GM18505 (cell line): Measurements from ENCODE around the gene FAM13A.

ENCODE experiments used
- ATAC-seq: cut with Tn5 transposase; IDR thresholded peaks from one replicate; pipeline ENCODE4 v1.9.1; 2021; ENCODE audit not compliant: unreplicated experiment
- POLR2A ChIP-seq: IDR thresholded peaks from 4 replicates; pipeline ENCODE4 v1.6.1; 2011; ENCODE audit warnings: borderline replicate concordance; ENCODE audit not compliant: insufficient read depth, insufficient read length; ENCODE audit errors: extremely low read depth

Gene FAM13A

DNA sequence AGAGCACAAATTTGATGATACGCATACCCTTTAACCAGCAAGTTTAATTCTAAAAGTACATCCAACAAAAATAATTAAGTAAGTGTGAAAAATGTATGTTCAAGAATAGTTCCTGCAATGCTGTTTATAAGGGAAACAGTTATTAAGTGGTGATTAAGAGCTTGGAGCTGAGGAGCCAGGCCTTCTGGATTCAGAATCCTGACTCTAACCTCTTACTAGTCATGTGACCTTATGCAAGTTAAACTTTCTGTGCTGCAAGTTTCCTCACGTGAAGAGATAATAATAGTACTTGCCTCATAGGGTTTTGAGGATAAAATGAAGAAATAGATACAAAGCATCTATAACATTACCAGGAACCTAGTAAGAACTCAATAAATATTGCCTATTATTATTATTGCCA, 77.7 kb downstream of the FAM13A start:
- no peak for ATAC-seq
- TF ChIP-seq POLR2A, result no peak

DNA sequence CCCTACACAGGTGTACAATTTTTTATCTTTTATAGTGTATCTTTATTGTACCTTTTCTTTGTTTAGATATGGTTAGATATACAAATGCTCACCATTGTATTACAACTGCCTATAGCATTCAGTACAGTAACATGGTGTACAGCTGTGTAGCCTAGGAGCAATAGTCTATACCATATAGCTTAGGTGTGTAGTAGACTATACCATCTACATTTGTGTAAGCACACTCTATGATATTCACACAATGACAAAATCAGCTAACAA, 80.3 kb downstream of the FAM13A start:
- no peak for TF ChIP-seq POLR2A

DNA sequence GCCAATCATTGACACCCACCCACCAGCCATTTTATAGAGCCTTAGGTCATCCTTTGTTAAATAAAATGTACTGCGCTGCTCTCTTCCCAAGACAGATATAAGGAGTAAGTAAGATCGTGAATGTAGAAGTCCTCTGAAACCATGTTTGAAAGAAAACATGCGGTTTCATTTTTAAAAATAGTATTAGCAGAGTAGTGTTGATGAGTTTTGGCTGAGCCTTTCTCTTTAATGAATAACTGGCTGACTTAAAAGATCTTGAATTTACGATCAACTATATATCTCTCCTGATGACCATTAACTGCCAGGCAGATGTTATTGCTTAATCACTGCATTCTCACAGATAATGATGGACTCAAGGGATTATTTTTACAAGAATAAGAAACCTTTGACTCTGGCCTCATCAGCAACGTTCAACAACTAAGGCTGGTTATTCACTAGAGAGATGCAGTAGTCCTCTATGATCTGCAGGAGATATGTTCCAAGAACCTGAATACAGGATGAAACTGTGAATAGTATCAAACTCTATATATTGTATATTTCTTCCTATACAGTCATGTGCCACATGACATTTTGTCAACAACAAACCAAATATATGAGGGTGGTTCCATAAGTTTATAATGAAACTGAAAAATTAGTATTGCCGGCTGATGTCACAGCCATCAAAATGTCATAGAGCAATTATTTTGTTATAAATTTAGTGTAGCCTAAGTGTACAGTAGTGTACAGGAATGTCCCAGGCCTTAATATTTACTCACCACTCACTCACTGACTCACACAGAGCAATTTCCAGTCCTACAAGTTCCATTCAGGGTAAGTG, 80.8 kb downstream of the FAM13A start:
- no peak for TF ChIP-seq POLR2A
- ATAC-seq, result no peak

More for the DNA sequence above, 80.3 kb downstream of the FAM13A start:
- ATAC-seq, result no peak

DNA sequence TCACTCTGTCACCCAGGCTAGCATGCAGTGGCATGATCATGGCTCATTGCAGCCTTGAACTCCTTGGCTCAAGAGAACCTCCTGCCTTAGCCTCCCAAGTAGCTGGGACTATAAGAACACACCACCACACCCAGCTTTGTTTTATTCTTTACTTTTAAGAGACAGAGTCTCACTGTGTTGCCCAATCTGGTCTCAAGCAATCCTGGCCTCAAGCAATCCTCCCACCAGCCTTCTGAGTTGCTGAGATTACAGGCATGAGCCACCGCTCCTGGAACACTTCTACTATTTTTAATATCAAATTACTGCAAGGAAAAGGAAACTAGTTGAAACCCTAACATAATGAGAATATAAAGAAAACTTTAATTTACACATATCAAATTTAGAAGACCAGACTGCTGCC, 85.4 kb downstream of the FAM13A start:
- no peak for TF ChIP-seq POLR2A
- ATAC-seq, result no peak

DNA sequence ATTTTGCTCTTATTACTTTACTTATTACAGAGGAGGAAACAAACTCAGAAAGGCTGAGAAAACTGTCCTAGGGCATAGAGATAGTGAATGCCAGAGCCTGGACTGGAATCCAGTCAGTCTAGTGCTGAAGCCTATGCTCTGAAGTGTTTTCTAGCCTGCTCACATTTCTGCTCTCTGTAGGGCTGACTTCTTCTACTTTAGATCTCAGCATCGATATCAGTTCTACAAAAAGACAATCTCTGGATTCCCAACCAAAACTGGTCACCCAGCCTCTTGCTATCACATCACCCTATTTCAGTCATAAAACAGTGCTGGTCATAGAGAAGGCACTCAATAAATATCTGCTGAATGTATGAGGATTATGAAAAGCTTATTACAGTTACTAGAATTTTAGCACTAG, 87.2 kb downstream of the FAM13A start:
- ATAC-seq, result no peak
- no peak for TF ChIP-seq POLR2A

DNA sequence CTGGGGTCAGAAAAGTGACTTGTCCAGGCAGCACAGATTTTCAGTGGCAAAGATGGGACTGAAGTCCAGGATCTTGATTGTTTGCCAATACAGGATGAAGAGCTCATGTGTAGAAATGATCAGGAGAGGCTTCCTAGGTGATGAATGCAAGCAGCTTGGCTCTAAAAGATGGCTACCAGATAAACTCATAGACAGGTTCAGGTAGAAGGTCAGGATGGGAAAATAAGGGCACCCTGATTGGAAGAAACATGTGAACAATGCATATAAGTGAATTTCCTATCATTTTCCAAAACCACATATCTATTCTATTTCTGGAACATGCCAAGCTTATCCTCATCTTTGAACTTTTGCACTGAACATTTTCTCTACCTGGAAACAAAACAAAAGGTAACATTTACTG, 87.7 kb downstream of the FAM13A start:
- TF ChIP-seq POLR2A, result no peak
- ATAC-seq, result no peak

DNA sequence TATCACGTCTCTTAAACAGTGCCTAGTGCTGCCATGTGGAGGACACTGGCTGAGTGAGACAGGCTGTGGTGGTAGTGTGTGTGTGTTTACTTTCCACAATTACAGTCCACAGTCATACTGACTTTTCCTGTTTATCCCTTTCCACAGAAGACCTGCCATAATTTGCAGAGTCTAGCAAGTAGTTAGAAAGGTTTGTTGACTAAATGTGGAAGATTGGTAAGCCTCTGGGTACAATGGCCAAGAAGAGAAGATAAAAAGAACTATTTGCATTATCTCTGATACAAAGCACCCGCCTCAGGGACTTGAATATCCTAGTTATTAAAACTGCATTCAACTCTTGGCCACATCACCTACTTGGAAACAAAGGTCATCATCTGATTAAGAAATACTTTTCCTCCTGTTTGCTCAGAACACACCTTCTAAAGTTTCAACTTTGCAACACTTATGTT, 89.1 kb downstream of the FAM13A start:
- no peak for ATAC-seq
- TF ChIP-seq POLR2A, result no peak

DNA sequence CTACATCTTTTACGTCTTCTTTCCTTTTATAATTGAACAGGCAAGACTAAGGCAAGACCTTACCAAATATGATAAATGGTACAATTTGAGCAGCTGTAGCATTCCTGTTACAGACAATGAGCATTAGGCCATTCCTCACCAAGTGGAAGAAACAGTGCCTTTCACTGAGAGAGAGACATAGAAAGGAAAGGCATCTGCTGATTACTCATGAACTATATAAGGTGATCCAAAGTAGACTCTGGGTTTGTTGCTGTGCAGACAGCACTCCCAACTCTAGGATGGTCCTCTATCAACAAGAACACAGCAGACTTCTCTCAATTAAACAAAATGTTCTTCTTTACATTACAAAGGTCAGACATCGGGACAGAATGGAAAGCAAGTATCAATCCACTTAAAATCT, 91.9 kb downstream of the FAM13A start:
- no peak for ATAC-seq
- TF ChIP-seq POLR2A, result no peak

DNA sequence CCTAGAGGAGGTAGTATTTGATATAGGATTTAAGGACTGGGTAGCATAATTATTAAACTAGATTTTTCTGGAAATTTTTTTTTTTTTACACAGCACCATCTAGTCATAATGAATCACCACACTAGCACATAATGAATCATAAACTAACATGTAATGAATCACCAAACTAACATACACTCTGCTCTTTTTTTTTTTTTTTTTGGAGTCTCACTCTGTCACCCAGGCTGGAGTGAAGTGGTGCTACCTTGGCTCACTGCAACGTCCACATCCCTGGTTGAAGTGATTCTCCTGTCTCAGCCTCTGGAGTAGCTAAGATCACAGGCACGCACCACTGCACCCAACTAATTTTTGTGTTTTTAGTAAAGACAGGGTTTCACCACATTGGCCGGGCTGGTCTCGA, 92.5 kb downstream of the FAM13A start:
- TF ChIP-seq POLR2A, result no peak
- ATAC-seq, result no peak

DNA sequence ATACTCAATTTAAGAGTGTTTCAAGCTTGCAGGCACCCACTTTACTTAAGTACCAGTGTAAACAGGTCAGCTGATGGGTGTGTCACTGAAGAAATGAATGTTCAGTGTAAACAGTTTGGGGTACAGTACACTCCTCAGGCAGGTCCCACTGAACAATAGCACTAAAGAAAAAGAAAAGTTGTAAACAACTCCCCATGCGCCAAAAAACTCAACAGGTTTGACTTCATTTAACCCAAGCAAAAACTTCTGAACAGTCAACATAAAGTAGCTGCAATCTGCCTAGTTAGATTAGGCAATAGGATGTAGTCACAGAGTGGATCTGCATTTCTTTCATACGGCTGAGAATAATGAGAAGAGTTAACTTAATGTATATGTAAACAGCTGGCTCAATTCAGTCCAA, 93.2 kb downstream of the FAM13A start:
- ATAC-seq, result no peak
- TF ChIP-seq POLR2A, result no peak

DNA sequence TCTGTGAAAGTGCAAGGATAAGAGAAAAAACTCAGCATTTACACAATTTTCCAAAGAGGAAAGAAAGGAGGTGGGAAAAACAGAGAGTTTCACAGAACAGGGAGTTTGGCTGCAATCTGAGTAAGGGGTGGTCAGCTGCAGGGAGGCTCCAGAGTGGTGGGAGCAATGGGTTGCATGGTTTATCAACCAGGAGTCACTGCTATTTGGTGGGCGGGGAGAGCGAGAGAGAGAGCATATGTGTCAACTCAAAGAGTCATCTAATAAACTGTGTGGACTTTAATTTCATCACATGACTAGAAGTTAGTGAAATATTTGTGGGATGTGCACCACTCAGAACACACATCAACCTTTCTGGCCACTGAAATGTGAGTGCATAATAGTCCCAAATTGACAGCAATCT, 94.6 kb downstream of the FAM13A start:
- no peak for TF ChIP-seq POLR2A

DNA sequence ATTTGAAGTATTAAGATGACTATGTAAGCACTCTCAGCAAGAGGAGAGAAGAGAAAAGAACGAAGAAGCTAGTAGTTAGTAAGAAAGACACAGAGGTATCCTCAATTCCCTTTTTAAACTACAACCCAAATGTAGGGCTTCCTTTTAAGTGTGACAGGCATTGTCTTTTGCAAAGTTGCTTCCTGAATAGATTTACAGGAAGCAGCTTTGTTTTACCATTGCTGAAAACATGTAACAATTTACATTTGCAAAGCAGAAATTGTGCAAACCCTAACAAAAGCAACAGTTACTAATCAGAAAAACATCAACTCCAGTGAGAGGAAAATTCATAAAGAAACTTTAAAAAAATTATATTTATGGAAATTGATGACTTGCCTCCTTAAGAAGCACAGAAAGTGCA, 96.4 kb downstream of the FAM13A start:
- ATAC-seq, result no peak
- TF ChIP-seq POLR2A, result no peak

More for the DNA sequence above, 94.6 kb downstream of the FAM13A start:
- no peak for ATAC-seq

DNA sequence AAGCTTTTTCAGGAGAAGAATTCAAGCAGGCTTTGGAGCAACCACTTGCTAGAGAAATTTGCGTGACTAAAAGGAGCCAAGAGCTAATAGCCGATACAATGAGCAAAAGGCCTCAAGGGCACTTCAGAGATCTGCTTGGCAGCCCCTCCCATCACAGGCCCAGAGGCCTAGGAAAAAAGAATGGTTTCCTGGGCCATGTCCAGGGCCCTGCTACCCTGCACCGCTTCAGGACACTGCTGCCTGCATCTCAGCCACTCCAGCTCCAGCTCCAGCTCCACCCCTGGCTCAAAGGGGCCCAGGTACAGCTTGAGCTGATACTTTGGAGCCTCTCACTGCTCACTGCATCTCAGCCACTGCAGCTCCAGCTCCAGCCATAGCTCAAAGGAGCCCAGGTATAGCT, 98.9 kb downstream of the FAM13A start:
- TF ChIP-seq POLR2A, result no peak
- no peak for ATAC-seq

DNA sequence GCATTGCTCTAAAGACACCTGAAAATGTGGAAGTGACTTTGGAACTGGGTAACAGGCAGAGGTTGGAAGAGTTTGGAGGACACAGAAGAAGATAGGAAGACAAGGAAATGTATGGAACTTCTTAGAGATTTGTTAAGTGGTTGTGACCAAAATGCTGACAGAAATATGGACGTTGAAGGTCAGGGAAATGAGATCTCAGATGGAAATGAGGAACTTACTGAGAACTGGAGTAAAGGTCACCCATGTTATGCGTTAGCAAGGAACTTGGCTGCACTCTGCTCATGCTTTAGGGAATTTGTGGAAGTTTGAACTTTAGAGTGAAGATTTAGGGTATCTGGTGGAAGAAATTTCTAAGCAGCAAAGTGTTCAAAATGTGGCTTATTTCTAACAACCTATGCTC, 99.4 kb downstream of the FAM13A start:
- no peak for ATAC-seq
- no peak for TF ChIP-seq POLR2A
